DND-41 (cell line): ENCODE measurements around the gene MOB3B.

ENCODE experiments used
- ATAC-seq: fragments of 200-7000 bp; cut with Tn5 transposase; 3 replicates; pipeline ENCODE4 v1.9.1; 2021; ENCODE audit warnings: low read depth; ENCODE audit not compliant: insufficient read depth
- DNase-seq: peaks from one replicate; pipeline ENCODE4 v3.0.0-alpha.2; 2020
- H2AFZ ChIP-seq: 2 replicates; pipeline ENCODE4 v1.6.0; 2012; ENCODE audit warnings: low read depth, low read length
- H3K27ac ChIP-seq: 2 replicates; pipeline ENCODE4 v1.5.1; 2012; ENCODE audit warnings: low read length, inconsistent platforms
- H3K27me3 ChIP-seq: fragments of 200-600 bp; sonication (generic); 2 replicates; pipeline ENCODE4 v1.6.0; 2012; ENCODE audit warnings: low read length, mild to moderate bottlenecking, inconsistent platforms; ENCODE audit not compliant: insufficient read depth, poor library complexity
- H3K36me3 ChIP-seq: 2 replicates; pipeline ENCODE4 v1.5.1; 2012; ENCODE audit warnings: low read length, inconsistent platforms; ENCODE audit not compliant: insufficient read depth
- H3K4me1 ChIP-seq: 2 replicates; pipeline ENCODE4 v1.5.1; 2012; ENCODE audit warnings: mild to moderate bottlenecking, low read length; ENCODE audit not compliant: insufficient read depth
- H3K4me2 ChIP-seq: 2 replicates; pipeline ENCODE4 v1.6.0; 2012; ENCODE audit warnings: mild to moderate bottlenecking, moderate library complexity, low read length, inconsistent platforms; ENCODE audit not compliant: insufficient read depth
- H3K4me3 ChIP-seq, 2 experiments: fragments of 200-600 bp in 1 of 2; shearing (Covaris generic) in 1 of 2; 2 replicates each; pipeline ENCODE4 v1.5.1; 2012 to 2016; ENCODE audit warnings: inconsistent platforms in 2 of 2, low read length in 2 of 2, mild to moderate bottlenecking in 2 of 2, low read depth in 1 of 2, moderate library complexity in 1 of 2
- H3K79me2 ChIP-seq: 2 replicates; pipeline ENCODE4 v1.6.0; 2012; ENCODE audit warnings: low read length, inconsistent platforms; ENCODE audit not compliant: insufficient read depth
- H3K9ac ChIP-seq: 2 replicates; pipeline ENCODE4 v1.6.0; 2012; ENCODE audit warnings: low read depth, mild to moderate bottlenecking, inconsistent platforms, low read length, moderate library complexity
- H3K9me3 ChIP-seq: 2 replicates; pipeline ENCODE4 v1.5.1; 2012; ENCODE audit warnings: low read length, moderate library complexity, mild to moderate bottlenecking, inconsistent platforms; ENCODE audit not compliant: insufficient read depth, severe bottlenecking
- H4K20me1 ChIP-seq: 2 replicates; pipeline ENCODE4 v1.6.0; 2012; ENCODE audit warnings: low read length; ENCODE audit not compliant: insufficient read depth
- CTCF ChIP-seq: IDR thresholded peaks from 2 replicates; pipeline ENCODE4 v1.5.1; 2012; ENCODE audit warnings: borderline replicate concordance, low read length, moderate library complexity, mild to moderate bottlenecking; ENCODE audit not compliant: poor library complexity, severe bottlenecking; ENCODE audit errors: extremely low read depth
- EZH2 ChIP-seq: IDR thresholded peaks from 3 replicates; pipeline ENCODE4 v1.6.1; 2012; ENCODE audit warnings: borderline replicate concordance, low read depth, mild to moderate bottlenecking, moderate library complexity, low read length, inconsistent platforms; ENCODE audit not compliant: severe bottlenecking

The MOB3B gene

DNA sequence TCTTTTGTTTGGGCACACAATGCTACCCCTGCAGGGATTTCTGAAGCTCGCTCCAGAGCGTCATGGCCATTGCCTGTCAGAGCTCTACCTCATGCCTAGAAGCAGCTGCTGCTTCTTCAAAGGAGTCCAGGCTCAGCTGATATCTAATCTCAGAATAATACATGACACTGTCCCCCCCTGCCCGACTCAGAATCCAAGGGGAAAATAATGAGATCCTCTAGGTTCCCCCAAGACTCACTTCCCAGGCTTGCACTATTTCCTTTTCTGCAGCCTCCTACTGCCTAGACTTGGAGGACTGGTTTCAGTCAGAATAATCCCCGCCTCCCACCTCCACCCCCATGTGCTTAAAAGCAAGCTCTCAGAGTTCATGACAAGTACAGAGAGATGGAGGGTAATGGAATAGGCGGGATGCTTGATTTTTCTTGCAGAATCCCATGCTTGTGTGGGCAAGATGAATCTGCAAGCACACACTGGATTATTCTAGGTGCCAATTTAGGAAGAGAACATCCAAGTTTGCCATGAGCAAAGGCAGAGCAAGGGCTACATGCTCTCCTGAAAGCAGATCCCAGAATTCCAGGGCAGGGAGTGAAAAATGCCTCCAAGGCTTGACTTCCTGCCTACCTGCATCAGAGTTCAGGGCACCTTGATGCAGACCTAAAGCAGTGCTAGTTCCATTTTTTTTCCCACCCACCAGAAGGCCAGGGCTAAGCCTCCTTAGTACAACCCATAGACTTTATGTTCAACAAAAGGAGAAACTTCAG is 102.9 kb downstream of the MOB3B start:
- ATAC-seq: no peak
- no peaks in the 10 kb centered on the region for H4K20me1 ChIP-seq
- TF ChIP-seq CTCF: no peak
- no peak for TF ChIP-seq EZH2
- H3K27me3 ChIP-seq: no peaks in the 10 kb centered on the region
- no peak for DNase-seq
- H2AFZ ChIP-seq: no peak overlapping the region
- no peak overlapping the region for H3K27ac ChIP-seq
- no peaks in the 10 kb centered on the region for H3K4me1 ChIP-seq
- H3K9ac ChIP-seq: no peak overlapping the region
- H3K4me3 ChIP-seq: no peak overlapping the region
- no peaks in the 10 kb centered on the region for H3K36me3 ChIP-seq
- no peaks in the 10 kb centered on the region for H3K9me3 ChIP-seq
- H3K4me2 ChIP-seq: no peak overlapping the region
- H3K79me2 ChIP-seq: no peaks in the 10 kb centered on the region

DNA sequence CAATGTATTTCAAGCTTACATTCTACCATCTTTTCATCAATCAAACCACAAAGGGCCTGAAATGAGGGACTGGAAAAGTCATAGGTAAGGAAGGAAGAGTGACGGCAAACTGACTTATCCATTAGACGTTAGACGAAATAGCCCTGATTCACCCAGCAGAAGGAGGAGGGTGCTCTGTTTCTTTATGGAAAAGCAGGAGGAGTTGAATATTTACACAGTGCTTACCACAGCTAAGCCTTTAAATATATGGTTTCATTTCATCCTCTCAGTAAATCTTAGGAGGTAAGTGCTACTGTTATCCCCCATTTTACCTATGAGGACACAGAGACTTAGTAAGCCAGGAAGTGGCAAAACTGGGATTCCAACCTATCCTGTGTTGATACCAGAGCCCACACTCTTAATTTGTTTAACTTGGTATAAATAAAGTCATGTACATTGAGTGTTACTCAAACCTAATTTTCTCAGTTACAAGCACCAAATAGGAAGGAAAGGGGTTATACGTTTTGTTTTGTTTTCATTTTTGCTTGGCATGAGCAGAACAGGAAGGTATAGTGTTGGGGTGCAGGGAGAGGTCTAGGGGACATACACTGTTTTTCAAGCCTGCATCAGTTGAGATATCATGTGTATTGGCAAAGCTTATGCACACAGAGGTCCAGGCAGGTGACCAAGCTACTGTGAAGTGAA is 103.6 kb downstream of the MOB3B start:
- Histone ChIP-seq H3K9me3 (no peaks in the 10 kb centered on the region), H3K4me2 (no peak overlapping the region), H3K4me3 (no peak overlapping the region), H3K79me2 (no peaks in the 10 kb centered on the region), H2AFZ (no peak overlapping the region), H4K20me1 (no peaks in the 10 kb centered on the region), H3K27ac (no peak overlapping the region), H3K4me1 (no peaks in the 10 kb centered on the region), H3K36me3 (no peaks in the 10 kb centered on the region), H3K9ac (no peak overlapping the region), H3K27me3 (no peaks in the 10 kb centered on the region)
- TF ChIP-seq CTCF (no peak), EZH2 (no peak)
- DNase-seq: no peak
- ATAC-seq: no peak

DNA sequence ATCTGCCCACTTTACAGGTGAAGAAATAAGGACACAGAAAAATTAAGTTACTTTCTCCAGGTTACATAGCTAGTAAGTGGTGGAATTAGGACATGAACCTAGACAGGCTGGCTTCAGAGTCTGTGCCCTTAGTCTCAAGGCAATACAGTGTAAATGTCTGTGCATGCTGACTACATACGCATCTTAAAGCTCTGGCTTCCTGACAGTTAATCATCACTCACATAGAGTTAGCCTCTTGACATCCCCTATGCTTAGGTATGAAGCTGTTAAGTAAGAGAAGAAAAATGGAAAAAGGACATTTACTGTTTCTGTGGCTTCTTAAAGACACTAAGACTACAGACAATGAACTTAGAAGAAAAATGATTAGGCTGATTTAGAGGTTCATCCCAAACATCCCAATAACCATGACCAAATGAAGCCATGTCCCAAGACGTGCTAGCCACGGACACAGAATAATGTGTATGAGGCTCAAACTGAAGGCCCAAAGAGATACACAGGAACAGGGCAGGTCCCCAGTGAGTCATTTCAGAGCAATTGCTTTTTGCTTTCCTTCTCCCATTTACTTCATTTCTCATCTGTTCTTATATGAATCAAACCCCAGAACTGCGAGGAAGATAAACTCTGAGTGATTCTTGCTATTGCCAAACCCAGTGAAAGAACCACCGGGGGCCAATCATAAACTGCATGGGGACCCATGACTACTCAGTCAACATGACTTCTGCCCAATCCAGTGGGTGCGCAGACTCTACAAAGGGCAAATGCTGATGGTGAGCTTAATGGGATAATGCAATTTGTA is 105.5 kb downstream of the MOB3B start:
- H3K4me3 ChIP-seq: no peak overlapping the region
- H3K9me3 ChIP-seq: no peaks in the 10 kb centered on the region
- no peaks in the 10 kb centered on the region for H3K4me1 ChIP-seq
- ATAC-seq (no peak), DNase-seq (no peak)
- no peak overlapping the region for H3K4me2 ChIP-seq
- no peaks in the 10 kb centered on the region for H3K27me3 ChIP-seq
- no peaks in the 10 kb centered on the region for H3K36me3 ChIP-seq
- no peak overlapping the region for H3K27ac ChIP-seq
- H3K9ac ChIP-seq: no peak overlapping the region
- H2AFZ ChIP-seq: no peak overlapping the region
- no peaks in the 10 kb centered on the region for H4K20me1 ChIP-seq
- no peaks in the 10 kb centered on the region for H3K79me2 ChIP-seq
- TF ChIP-seq CTCF (no peak), EZH2 (no peak)
